ENCODE measurements around the gene ZEB2. TPM values are rescaled to one million over a fixed set of nuclear protein-coding genes. Genes with fewer than 3 reads are reported as not detected.

The ZEB2 gene
- total and polyA plus RNA-seq, 2 of the 13 experiments (the other 11 are each of a cell fraction or from before 2014, with no cell fraction given), result 0.07 TPM; not detected in 1

DNA sequence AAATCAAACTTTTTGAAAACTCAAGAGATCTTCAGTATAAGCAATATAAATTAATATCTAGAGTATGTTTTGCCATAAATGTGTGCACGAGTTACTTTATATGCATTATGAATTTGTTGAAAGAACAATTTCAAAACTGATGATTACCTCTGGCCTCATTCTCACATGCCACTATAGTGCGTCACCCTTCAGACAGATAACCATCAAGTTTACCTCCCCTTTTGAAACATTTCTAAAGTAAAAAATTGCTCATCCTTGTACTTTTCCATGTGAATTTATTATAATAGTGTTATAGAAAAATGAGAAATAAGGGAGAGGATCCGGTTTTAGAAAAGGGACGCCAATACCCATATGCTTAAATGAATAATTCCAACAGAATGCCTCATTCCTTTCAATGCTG, 38.3 kb downstream of the ZEB2 start:
- Histone ChIP-seq H3K27ac (ENCODE audit: extremely low read length, insufficient read depth, low read length) (no peak overlapping the region), H3K36me3 (replicated peaks in 1 of 2; ENCODE audit: control insufficient read depth in 1 of 2, insufficient read depth in 2 of 2, low read length in 2 of 2) (no peaks in the 10 kb centered on the region), H2AFZ (ENCODE audit: low read length) (no peak overlapping the region), H3K4me2 (ENCODE audit: low read depth, low read length) (no peak overlapping the region), H3K4me1 (ENCODE audit: insufficient read depth, low read length) (no peaks in the 10 kb centered on the region), H4K20me1 (ENCODE audit: insufficient read depth, low read length) (no peaks in the 10 kb centered on the region), H3K79me2 (ENCODE audit: insufficient read depth, low read length) (no peaks in the 10 kb centered on the region), H3K4me3 (replicated peaks in 1 of 3; ENCODE audit: insufficient read depth in 1 of 3, low read depth in 2 of 3, low read length in 3 of 3) (no peak overlapping the region), H3K27me3 (ENCODE audit: control insufficient read depth in 1 of 2, insufficient read depth in 2 of 2, low read length in 2 of 2) (peaks cover 0 to 5% of the 10 kb centered on the region in 2 experiments; a peak in 1 of 5 replicates), H3K9me3 (ENCODE audit: low read length) (no peaks in the 10 kb centered on the region), H3K9ac (ENCODE audit: insufficient read depth, low read depth, low read length) (no peak overlapping the region)
- WGBS (ENCODE audit: low lambda C conversion rate), result 17% methylated on average over 4 of the region's 4 CpGs
- CTCF ChIA-PET (ENCODE audit: low intra/inter-chr PET ratio, low total read pairs), result no interaction called here
- intact Hi-C loops (cut with micrococcal nuclease; ENCODE audit: unreplicated experiment) (no loop called here), in situ Hi-C loops (cut with HindIII; ENCODE audit: extremely low pct_ligation_motif_present, low pct_unique_long_range_greater_than_20kb) (no loop called here)
- no peak for DNase-seq (ENCODE audit: low spot score)
- FAIRE-seq, result no peak
- ATAC-seq, result no peak
- no peak for TF ChIP-seq ZMYM3 (CRISPR knock-in tag; IDR thresholded peaks at IDR 0.05)
- TF ChIP-seq ZNF547 (CRISPR knock-in tag; IDR thresholded peaks at IDR 0.05), result no peak
- TF ChIP-seq, protein P1, sequence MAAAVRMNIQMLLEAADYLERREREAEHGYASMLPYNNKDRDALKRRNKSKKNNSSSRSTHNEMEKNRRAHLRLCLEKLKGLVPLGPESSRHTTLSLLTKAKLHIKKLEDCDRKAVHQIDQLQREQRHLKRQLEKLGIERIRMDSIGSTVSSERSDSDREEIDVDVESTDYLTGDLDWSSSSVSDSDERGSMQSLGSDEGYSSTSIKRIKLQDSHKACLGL (CRISPR knock-in tag; IDR thresholded peaks at IDR 0.05), result no peak
- no peak for TF ChIP-seq ZNF569 (CRISPR knock-in tag; IDR thresholded peaks at IDR 0.05; ENCODE audit: borderline replicate concordance)
- TF ChIP-seq, protein P2, sequence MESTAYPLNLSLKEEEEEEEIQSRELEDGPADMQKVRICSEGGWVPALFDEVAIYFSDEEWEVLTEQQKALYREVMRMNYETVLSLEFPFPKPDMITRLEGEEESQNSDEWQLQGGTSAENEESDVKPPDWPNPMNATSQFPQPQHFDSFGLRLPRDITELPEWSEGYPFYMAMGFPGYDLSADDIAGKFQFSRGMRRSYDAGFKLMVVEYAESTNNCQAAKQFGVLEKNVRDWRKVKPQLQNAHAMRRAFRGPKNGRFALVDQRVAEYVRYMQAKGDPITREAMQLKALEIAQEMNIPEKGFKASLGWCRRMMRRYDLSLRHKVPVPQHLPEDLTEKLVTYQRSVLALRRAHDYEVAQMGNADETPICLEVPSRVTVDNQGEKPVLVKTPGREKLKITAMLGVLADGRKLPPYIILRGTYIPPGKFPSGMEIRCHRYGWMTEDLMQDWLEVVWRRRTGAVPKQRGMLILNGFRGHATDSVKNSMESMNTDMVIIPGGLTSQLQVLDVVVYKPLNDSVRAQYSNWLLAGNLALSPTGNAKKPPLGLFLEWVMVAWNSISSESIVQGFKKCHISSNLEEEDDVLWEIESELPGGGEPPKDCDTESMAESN (CRISPR knock-in tag; conservative IDR thresholded peaks at IDR 0.05), result no peak
- TF ChIP-seq ZNF24 (IDR thresholded peaks at IDR 0.05), result no peak
- TF ChIP-seq STAG1 (CRISPR knock-in tag; IDR thresholded peaks at IDR 0.05), result no peak
- no peak for TF ChIP-seq FLYWCH1 (CRISPR knock-in tag; IDR thresholded peaks at IDR 0.05)
- TF ChIP-seq NFKB2 (CRISPR knock-in tag; IDR thresholded peaks at IDR 0.05; ENCODE audit: borderline replicate concordance), result no peak
- TF ChIP-seq, protein P3, sequence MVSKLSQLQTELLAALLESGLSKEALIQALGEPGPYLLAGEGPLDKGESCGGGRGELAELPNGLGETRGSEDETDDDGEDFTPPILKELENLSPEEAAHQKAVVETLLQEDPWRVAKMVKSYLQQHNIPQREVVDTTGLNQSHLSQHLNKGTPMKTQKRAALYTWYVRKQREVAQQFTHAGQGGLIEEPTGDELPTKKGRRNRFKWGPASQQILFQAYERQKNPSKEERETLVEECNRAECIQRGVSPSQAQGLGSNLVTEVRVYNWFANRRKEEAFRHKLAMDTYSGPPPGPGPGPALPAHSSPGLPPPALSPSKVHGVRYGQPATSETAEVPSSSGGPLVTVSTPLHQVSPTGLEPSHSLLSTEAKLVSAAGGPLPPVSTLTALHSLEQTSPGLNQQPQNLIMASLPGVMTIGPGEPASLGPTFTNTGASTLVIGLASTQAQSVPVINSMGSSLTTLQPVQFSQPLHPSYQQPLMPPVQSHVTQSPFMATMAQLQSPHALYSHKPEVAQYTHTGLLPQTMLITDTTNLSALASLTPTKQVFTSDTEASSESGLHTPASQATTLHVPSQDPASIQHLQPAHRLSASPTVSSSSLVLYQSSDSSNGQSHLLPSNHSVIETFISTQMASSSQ (IDR thresholded peaks at IDR 0.05; ENCODE audit: low read depth), result no peak
- TF ChIP-seq, protein P3 (CRISPR knock-in tag; IDR thresholded peaks at IDR 0.05; ENCODE audit: borderline replicate concordance), result no peak
- TF ChIP-seq, protein P4, sequence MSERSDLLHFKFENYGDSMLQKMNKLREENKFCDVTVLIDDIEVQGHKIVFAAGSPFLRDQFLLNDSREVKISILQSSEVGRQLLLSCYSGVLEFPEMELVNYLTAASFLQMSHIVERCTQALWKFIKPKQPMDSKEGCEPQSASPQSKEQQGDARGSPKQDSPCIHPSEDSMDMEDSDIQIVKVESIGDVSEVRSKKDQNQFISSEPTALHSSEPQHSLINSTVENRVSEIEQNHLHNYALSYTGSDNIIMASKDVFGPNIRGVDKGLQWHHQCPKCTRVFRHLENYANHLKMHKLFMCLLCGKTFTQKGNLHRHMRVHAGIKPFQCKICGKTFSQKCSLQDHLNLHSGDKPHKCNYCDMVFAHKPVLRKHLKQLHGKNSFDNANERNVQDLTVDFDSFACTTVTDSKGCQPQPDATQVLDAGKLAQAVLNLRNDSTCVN (CRISPR knock-in tag; IDR thresholded peaks at IDR 0.05; ENCODE audit: borderline replicate concordance), result no peak
- TF ChIP-seq, protein P5, sequence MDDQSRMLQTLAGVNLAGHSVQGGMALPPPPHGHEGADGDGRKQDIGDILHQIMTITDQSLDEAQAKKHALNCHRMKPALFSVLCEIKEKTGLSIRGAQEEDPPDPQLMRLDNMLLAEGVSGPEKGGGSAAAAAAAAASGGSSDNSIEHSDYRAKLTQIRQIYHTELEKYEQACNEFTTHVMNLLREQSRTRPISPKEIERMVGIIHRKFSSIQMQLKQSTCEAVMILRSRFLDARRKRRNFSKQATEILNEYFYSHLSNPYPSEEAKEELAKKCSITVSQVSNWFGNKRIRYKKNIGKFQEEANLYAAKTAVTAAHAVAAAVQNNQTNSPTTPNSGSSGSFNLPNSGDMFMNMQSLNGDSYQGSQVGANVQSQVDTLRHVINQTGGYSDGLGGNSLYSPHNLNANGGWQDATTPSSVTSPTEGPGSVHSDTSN (CRISPR knock-in tag; IDR thresholded peaks at IDR 0.05; ENCODE audit: borderline replicate concordance), result no peak
- no peak for TF ChIP-seq GATAD2A (CRISPR knock-in tag; IDR thresholded peaks at IDR 0.05)
- TF ChIP-seq RAD51 (IDR thresholded peaks at IDR 0.05; ENCODE audit: borderline replicate concordance), result no peak
- POLR2A ChIA-PET, result no interaction called here
- no TSS peak for BruUV-seq (replicated peaks)

Measured in HepG2 (cell line).